Measurements from ENCODE around the gene CCDC40. TPM values are rescaled to one million over a fixed set of nuclear protein-coding genes. Genes with fewer than 3 reads are reported as not detected.

The CCDC40 gene
- total RNA-seq, 1 donor from 2014 or later = 4.4 TPM

- TF ChIP-seq CTCF (IDR thresholded peaks at IDR 0.05; ENCODE audit: insufficient read depth, low read length, poor library complexity, severe bottlenecking) = no peak
- no peaks in the 10 kb centered on the region for H3K27me3 ChIP-seq (ENCODE audit: control insufficient read depth, insufficient read depth, low read length)
- no peak overlapping the region for H3K4me3 ChIP-seq (ENCODE audit: low read depth, low read length)
- DNase-seq (ENCODE audit: low read depth) = no peak
- H3K36me3 ChIP-seq (ENCODE audit: control insufficient read depth, insufficient read depth, low read length) = no peaks in the 10 kb centered on the region
Observed at GRCh38 chr17:80072410-80072809, 36.0 kb downstream of the CCDC40 start.

GRCh38 chr17:80080081-80080480 lies 43.6 kb downstream of the CCDC40 start:
- Histone ChIP-seq H3K36me3 (ENCODE audit: control insufficient read depth, insufficient read depth, low read length) (no peaks in the 10 kb centered on the region), H3K27me3 (ENCODE audit: control insufficient read depth, insufficient read depth, low read length) (peaks cover 2% of the 10 kb centered on the region), H3K4me3 (ENCODE audit: low read depth, low read length) (no peak overlapping the region)
- no peak for TF ChIP-seq CTCF (IDR thresholded peaks at IDR 0.05; ENCODE audit: insufficient read depth, low read length, poor library complexity, severe bottlenecking)
- no peak for DNase-seq (ENCODE audit: low read depth)

GRCh38 chr17:80081596-80081995 lies 45.2 kb downstream of the CCDC40 start:
- DNase-seq (ENCODE audit: low read depth) = no peak
- Histone ChIP-seq H3K36me3 (ENCODE audit: control insufficient read depth, insufficient read depth, low read length) (no peaks in the 10 kb centered on the region), H3K27me3 (ENCODE audit: control insufficient read depth, insufficient read depth, low read length) (peaks cover 2% of the 10 kb centered on the region), H3K4me3 (ENCODE audit: low read depth, low read length) (no peak overlapping the region)
- no peak for TF ChIP-seq CTCF (IDR thresholded peaks at IDR 0.05; ENCODE audit: insufficient read depth, low read length, poor library complexity, severe bottlenecking)

GRCh38 chr17:80082403-80083135 lies 46.1 kb downstream of the CCDC40 start:
- DNase-seq (ENCODE audit: low read depth) = no peak
- peaks cover 8% of the 10 kb centered on the region for H3K27me3 ChIP-seq (ENCODE audit: control insufficient read depth, insufficient read depth, low read length)
- H3K4me3 ChIP-seq (ENCODE audit: low read depth, low read length) = no peak overlapping the region
- TF ChIP-seq CTCF (IDR thresholded peaks at IDR 0.05; ENCODE audit: insufficient read depth, low read length, poor library complexity, severe bottlenecking) = peak; percentile 84
- no peaks in the 10 kb centered on the region for H3K36me3 ChIP-seq (ENCODE audit: control insufficient read depth, insufficient read depth, low read length)

- no peak for DNase-seq (ENCODE audit: low read depth)
- Histone ChIP-seq H3K27me3 (ENCODE audit: control insufficient read depth, insufficient read depth, low read length) (peaks cover 8% of the 10 kb centered on the region), H3K4me3 (ENCODE audit: low read depth, low read length) (no peak overlapping the region), H3K36me3 (ENCODE audit: control insufficient read depth, insufficient read depth, low read length) (no peaks in the 10 kb centered on the region)
- no peak for TF ChIP-seq CTCF (IDR thresholded peaks at IDR 0.05; ENCODE audit: insufficient read depth, low read length, poor library complexity, severe bottlenecking)
Observed at GRCh38 chr17:80083136-80083661, 46.8 kb downstream of the CCDC40 start.

- no peak for DNase-seq (ENCODE audit: low read depth)
- no peaks in the 10 kb centered on the region for H3K36me3 ChIP-seq (ENCODE audit: control insufficient read depth, insufficient read depth, low read length)
- H3K4me3 ChIP-seq (ENCODE audit: low read depth, low read length) = no peak overlapping the region
- H3K27me3 ChIP-seq (ENCODE audit: control insufficient read depth, insufficient read depth, low read length) = peaks cover 8% of the 10 kb centered on the region
- no peak for TF ChIP-seq CTCF (IDR thresholded peaks at IDR 0.05; ENCODE audit: insufficient read depth, low read length, poor library complexity, severe bottlenecking)
Observed at GRCh38 chr17:80084773-80085172, 48.3 kb downstream of the CCDC40 start.
